GM03348 (cell line): ENCODE measurements around the gene ABHD12.

Experiments used
- DNase-seq: peaks from one replicate; pipeline ENCODE4 v3.0.0; 2012; ENCODE audit warnings: low spot score

Gene ABHD12

GRCh38 chr20:25306991-25307903, 83.4 kb downstream of the ABHD12 start:
- no peak for DNase-seq

GRCh38 chr20:25304025-25304549, 86.5 kb downstream of the ABHD12 start:
- no peak for DNase-seq

- DNase-seq = no peak
These were observed 87.2 kb downstream of the ABHD12 start for GRCh38 chr20:25303292-25304024.

- DNase-seq = no peak
These were observed 88.0 kb downstream of the ABHD12 start for GRCh38 chr20:25302596-25302995.

GRCh38 chr20:25301357-25301920, 89.2 kb downstream of the ABHD12 start:
- no peak for DNase-seq

GRCh38 chr20:25300496-25301170, 90.0 kb downstream of the ABHD12 start:
- DNase-seq = no peak

- DNase-seq = no peak
These were observed 90.8 kb downstream of the ABHD12 start for GRCh38 chr20:25299806-25300205.

- DNase-seq = no peak
These were observed 93.3 kb downstream of the ABHD12 start for GRCh38 chr20:25297141-25297905.

- DNase-seq = peak; percentile 70
These were observed 94.2 kb downstream of the ABHD12 start for GRCh38 chr20:25296094-25297093.

- DNase-seq = peak; percentile 48
These were observed 95.1 kb downstream of the ABHD12 start for GRCh38 chr20:25295386-25296093.

GRCh38 chr20:25294459-25295385, 95.9 kb downstream of the ABHD12 start:
- peak; percentile 82 for DNase-seq

- no peak for DNase-seq
These were observed 96.7 kb downstream of the ABHD12 start for GRCh38 chr20:25293910-25294458.

GRCh38 chr20:25293507-25293906, 97.1 kb downstream of the ABHD12 start:
- no peak for DNase-seq

- no peak for DNase-seq
These were observed 98.3 kb downstream of the ABHD12 start for GRCh38 chr20:25292176-25292891.

GRCh38 chr20:25291432-25292133, 99.1 kb downstream of the ABHD12 start:
- no peak for DNase-seq

GRCh38 chr20:25290646-25291431, 99.8 kb downstream of the ABHD12 start:
- no peak for DNase-seq
